Measurements from ENCODE around the gene TIMM10B. TPM values are rescaled to one million over a fixed set of nuclear protein-coding genes. Genes with fewer than 3 reads are reported as not detected.
A peak's percentile ranks its signal among the peaks of the same experiment; 100 is the strongest.

The TIMM10B gene
- total RNA-seq, 1 experiment from 2014 or later, result 63.8 TPM

DNA sequence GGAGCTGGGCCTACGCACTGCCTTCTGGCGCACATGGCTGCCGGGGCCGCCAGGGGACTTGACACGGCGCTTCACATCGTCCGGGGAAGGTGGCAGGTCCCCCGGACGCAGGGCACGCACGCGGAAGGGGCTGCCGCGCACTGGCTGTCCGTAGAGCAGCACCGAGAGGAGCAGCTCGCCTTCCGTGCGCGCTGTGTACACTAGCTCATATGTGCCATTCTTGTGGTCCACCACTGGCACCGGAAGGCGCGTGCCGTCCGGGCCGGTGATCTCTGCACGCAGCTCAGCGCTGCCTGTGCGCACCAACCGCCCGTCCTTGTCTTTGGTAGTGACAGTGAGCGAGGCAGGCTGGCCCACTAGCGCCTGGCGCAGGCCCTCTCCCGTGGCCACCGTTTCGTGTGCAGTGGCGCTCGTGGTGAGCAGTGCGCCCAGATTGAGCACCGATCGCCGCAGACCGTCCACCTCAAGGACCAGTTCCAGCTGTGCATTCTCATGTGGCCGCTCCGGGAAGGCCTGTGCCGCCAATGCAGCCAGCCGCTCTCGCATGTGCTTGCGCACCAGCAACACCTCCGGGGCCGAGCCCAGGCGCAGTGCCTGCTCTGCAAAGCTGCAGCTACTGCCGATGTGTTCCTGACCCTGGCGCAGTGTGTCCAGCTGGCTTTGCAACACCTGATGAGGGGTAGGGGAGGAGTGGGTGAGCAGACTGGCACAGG, 24.8 kb upstream of the TIMM10B start:
- no peak for ATAC-seq
- H3K9me3 ChIP-seq (ENCODE audit: control insufficient read depth, insufficient read depth, low read depth, low read length), result no peaks in the 10 kb centered on the region
- in situ Hi-C loops (cut with HindIII; ENCODE audit: low pct_unique_long_range_greater_than_20kb, low sequenced_read_pairs) (no loop called here), intact Hi-C loops (cut with micrococcal nuclease; ENCODE audit: unreplicated experiment) (no loop called here)
- no peak for DNase-seq (ENCODE audit: low read depth, low spot score)
- H3K4me3 ChIP-seq (ENCODE audit: low read depth in 2 of 2, low read length in 2 of 2), result no peak overlapping the region
- ChIA-PET CTCF (interaction anchor here (1.9 kb wide), 1 partner anchor 77 kb away, joined by 6 read pairs; no protein-coding TSS in a partner anchor), POLR2A (no interaction called here)
- no peaks in the 10 kb centered on the region; the same call in 1 of the 2 replicates for H3K36me3 ChIP-seq (ENCODE audit: control insufficient read depth, insufficient read depth, low read length)
- BruUV-seq (replicated peaks), result no TSS peak
- no peaks in the 10 kb centered on the region for H3K27me3 ChIP-seq (ENCODE audit: control insufficient read depth, insufficient read depth, low read length)
- TF ChIP-seq, protein P1, sequence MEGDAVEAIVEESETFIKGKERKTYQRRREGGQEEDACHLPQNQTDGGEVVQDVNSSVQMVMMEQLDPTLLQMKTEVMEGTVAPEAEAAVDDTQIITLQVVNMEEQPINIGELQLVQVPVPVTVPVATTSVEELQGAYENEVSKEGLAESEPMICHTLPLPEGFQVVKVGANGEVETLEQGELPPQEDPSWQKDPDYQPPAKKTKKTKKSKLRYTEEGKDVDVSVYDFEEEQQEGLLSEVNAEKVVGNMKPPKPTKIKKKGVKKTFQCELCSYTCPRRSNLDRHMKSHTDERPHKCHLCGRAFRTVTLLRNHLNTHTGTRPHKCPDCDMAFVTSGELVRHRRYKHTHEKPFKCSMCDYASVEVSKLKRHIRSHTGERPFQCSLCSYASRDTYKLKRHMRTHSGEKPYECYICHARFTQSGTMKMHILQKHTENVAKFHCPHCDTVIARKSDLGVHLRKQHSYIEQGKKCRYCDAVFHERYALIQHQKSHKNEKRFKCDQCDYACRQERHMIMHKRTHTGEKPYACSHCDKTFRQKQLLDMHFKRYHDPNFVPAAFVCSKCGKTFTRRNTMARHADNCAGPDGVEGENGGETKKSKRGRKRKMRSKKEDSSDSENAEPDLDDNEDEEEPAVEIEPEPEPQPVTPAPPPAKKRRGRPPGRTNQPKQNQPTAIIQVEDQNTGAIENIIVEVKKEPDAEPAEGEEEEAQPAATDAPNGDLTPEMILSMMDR (IDR thresholded peaks at IDR 0.05), result no peak
- no peak for TF ChIP-seq SIN3A (IDR thresholded peaks at IDR 0.05; ENCODE audit: borderline replicate concordance, insufficient read depth, low read depth, low read length)
- TF ChIP-seq TCF7L2 (IDR thresholded peaks at IDR 0.05; ENCODE audit: low read depth, low read length), result no peak
- TF ChIP-seq, protein P2, sequence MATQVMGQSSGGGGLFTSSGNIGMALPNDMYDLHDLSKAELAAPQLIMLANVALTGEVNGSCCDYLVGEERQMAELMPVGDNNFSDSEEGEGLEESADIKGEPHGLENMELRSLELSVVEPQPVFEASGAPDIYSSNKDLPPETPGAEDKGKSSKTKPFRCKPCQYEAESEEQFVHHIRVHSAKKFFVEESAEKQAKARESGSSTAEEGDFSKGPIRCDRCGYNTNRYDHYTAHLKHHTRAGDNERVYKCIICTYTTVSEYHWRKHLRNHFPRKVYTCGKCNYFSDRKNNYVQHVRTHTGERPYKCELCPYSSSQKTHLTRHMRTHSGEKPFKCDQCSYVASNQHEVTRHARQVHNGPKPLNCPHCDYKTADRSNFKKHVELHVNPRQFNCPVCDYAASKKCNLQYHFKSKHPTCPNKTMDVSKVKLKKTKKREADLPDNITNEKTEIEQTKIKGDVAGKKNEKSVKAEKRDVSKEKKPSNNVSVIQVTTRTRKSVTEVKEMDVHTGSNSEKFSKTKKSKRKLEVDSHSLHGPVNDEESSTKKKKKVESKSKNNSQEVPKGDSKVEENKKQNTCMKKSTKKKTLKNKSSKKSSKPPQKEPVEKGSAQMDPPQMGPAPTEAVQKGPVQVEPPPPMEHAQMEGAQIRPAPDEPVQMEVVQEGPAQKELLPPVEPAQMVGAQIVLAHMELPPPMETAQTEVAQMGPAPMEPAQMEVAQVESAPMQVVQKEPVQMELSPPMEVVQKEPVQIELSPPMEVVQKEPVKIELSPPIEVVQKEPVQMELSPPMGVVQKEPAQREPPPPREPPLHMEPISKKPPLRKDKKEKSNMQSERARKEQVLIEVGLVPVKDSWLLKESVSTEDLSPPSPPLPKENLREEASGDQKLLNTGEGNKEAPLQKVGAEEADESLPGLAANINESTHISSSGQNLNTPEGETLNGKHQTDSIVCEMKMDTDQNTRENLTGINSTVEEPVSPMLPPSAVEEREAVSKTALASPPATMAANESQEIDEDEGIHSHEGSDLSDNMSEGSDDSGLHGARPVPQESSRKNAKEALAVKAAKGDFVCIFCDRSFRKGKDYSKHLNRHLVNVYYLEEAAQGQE (IDR thresholded peaks at IDR 0.05; ENCODE audit: insufficient read depth in 1 of 2, low read depth in 2 of 2, low read length in 1 of 2), result no peak
- no peak for TF ChIP-seq POLR2AphosphoS5 (IDR thresholded peaks at IDR 0.05; ENCODE audit: low read depth, low read length)
- no peak overlapping the region for H3K27ac ChIP-seq (ENCODE audit: low read length)
- H3K4me1 ChIP-seq (ENCODE audit: control insufficient read depth, insufficient read depth, low read length), result no peaks in the 10 kb centered on the region

DNA sequence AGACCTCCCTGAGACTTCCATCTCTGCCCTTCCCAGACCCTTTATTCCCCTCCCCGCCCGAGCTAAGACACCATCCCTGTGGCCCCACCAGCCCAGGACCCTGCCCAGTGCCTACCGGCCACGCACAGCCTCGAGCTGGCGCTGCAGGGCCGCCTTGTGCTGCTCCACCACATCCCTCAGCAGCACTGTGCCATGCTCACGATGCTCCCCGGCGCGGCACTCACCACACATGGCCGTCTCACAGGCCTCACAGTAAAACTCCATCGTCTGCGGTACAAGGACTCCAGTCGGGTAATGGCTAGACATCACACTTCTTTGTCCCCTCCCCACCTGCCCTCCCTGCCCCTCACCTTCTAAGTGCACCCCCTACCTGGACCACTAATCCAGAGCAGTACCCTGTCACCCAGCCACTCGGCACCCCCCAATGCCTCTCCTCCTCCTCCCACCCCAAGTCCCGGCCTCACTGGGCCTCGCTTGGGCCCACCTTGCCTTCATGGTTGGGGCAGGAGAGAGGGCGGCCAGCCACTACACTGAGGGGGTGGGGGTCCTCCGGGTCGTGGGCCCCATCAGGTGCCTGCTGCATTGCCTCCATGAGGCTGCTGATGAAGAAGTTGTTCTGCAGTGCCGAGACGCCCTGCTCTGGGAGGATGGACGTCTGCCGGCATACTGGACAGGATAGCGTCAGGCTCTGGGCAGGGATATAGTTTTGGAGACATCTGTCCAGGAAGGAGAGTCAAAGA, 23.6 kb upstream of the TIMM10B start:
- Histone ChIP-seq H3K36me3 (ENCODE audit: control insufficient read depth, insufficient read depth, low read length) (no peaks in the 10 kb centered on the region; the same call in 1 of the 2 replicates), H3K9me3 (ENCODE audit: control insufficient read depth, insufficient read depth, low read depth, low read length) (no peaks in the 10 kb centered on the region), H3K4me3 (ENCODE audit: low read depth in 2 of 2, low read length in 2 of 2) (no peak overlapping the region), H3K27ac (ENCODE audit: low read length) (no peak overlapping the region), H3K27me3 (ENCODE audit: control insufficient read depth, insufficient read depth, low read length) (no peaks in the 10 kb centered on the region), H3K4me1 (ENCODE audit: control insufficient read depth, insufficient read depth, low read length) (no peaks in the 10 kb centered on the region)
- POLR2A ChIA-PET, result interaction anchor here (0.6 kb wide), 1 partner anchor 30 kb away, joined by 7 read pairs; no protein-coding TSS in a partner anchor
- DNase-seq (ENCODE audit: low read depth, low spot score) (no peak), ATAC-seq (peak; percentile 12; the same call in 1 of the 2 replicates)
- CTCF ChIA-PET, result interaction anchor here (0.5 to 1.9 kb wide), 2 partner anchors 79 to 120 kb away, joined by 6 to 7 read pairs; no protein-coding TSS in a partner anchor
- no TSS peak for BruUV-seq (replicated peaks)
- in situ Hi-C loops (cut with HindIII; ENCODE audit: low pct_unique_long_range_greater_than_20kb, low sequenced_read_pairs), result no loop called here
- intact Hi-C loops (cut with micrococcal nuclease; ENCODE audit: unreplicated experiment), result no loop called here
- no peak for TF ChIP-seq SIN3A (IDR thresholded peaks at IDR 0.05; ENCODE audit: borderline replicate concordance, insufficient read depth, low read depth, low read length)
- TF ChIP-seq, protein P1 (IDR thresholded peaks at IDR 0.05), result no peak
- no peak for TF ChIP-seq TCF7L2 (IDR thresholded peaks at IDR 0.05; ENCODE audit: low read depth, low read length)
